SK-N-MC (cell line): ENCODE data around the gene RBM19.

ENCODE experiments used
- EZH2 ChIP-seq: fragments of 200-600 bp; sonication (generic); IDR thresholded peaks from one replicate; pipeline ENCODE4 v1.6.1; 2017; ENCODE audit warnings: antibody characterized with exemption
- POLR2AphosphoS5 ChIP-seq: IDR thresholded peaks from 2 replicates; pipeline ENCODE4 v1.6.1; 2012; ENCODE audit warnings: mild to moderate bottlenecking, low read depth, low read length, borderline replicate concordance

DNA sequence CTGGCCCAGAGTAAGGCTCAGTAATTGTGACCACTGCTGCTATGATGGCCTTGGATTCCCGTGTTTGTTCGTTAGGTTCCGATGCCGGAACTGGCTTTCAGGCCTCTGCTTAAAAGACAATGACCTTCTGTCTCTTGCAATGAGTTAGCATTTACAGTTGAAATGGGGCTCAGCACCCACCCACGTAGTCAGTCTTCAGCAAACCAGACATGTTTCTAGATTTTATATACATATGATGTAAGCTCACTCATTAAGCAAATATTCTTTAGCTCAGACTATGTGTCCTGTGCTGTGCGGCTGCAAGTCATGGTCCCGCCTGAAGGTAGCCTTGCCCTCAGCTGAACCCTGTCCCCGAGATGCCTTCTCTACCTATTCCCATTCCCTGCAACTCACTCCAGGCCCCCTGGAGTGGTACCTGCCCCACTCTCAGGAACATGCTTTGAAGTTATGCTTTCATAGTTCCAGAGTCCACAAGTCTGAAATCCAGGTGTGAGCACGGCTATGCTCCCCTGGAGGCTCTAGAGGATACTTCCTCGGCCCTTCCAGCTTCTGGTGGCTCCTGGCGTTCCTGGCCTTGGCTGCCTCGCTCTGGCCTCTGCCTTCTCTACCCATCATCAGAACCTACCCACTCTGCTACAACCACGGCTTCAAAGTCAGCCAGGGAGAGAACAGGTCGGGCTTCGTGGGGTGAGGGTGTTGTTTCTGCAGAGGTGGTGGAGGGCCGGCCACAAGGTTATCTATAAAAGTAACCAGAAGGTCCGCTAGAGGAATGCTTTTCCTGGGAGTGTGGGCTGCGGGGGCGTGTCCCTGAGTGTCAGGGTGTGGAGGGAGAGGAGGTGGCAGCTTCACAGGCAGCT is 157.8 kb downstream of the RBM19 start:
- no peak for TF ChIP-seq EZH2
- no peak for TF ChIP-seq POLR2AphosphoS5
